Activated CD8-positive, alpha-beta memory T cell treated with anti-CD3 and anti-CD28 coated beads, Interleukin-2, amount 50 U/mL, for 4 hours (primary cell): Measurements from ENCODE around the gene MYLK3.
"Not testable (repeated sequence)": the region's sequence is repeated elsewhere in the genome, so short reads cannot be mapped to it uniquely, and the experiment has no call there.

Experiments
- DNase-seq: peaks from one replicate; pipeline ENCODE4 v3.0.0-alpha.2; 2020

Gene MYLK3

GRCh38 chr16:46747777-46748651 lies at the start of gene MYLK3:
MYLK3 (minus strand) TSS chr16:46748344; CDS start chr16:46748193, 151 bp downstream.
- no peak for DNase-seq

- DNase-seq = no peak
Measured at GRCh38 chr16:46797501-46797900, 49.4 kb upstream of the MYLK3 start.

- no peak for DNase-seq
Measured at GRCh38 chr16:46796764-46797269, 48.7 kb upstream of the MYLK3 start.

GRCh38 chr16:46793841-46794240 lies 45.7 kb upstream of the MYLK3 start:
- no peak for DNase-seq

GRCh38 chr16:46790599-46791270 lies 42.6 kb upstream of the MYLK3 start:
- no peak for DNase-seq

- DNase-seq = peak; percentile 70
Measured at GRCh38 chr16:46789499-46790414, 41.6 kb upstream of the MYLK3 start.

- DNase-seq = no peak
Measured at GRCh38 chr16:46788891-46789474, 40.8 kb upstream of the MYLK3 start.

- no peak for DNase-seq
Measured at GRCh38 chr16:46787909-46788308, 39.8 kb upstream of the MYLK3 start.

GRCh38 chr16:46785076-46785845 lies 37.1 kb upstream of the MYLK3 start:
- DNase-seq = no peak

GRCh38 chr16:46784569-46784968 lies 36.4 kb upstream of the MYLK3 start:
- not testable (repeated sequence) for DNase-seq

GRCh38 chr16:46783800-46784199 lies 35.7 kb upstream of the MYLK3 start:
- DNase-seq = no peak

GRCh38 chr16:46782320-46782719 lies 34.2 kb upstream of the MYLK3 start:
- no peak for DNase-seq

GRCh38 chr16:46777804-46778203 lies 29.7 kb upstream of the MYLK3 start:
- no peak for DNase-seq

GRCh38 chr16:46775214-46775613 lies 27.1 kb upstream of the MYLK3 start:
- DNase-seq = no peak

GRCh38 chr16:46774743-46775177 lies 26.6 kb upstream of the MYLK3 start:
- no peak for DNase-seq

- DNase-seq = no peak
Measured at GRCh38 chr16:46772463-46772862, 24.3 kb upstream of the MYLK3 start.

GRCh38 chr16:46768809-46769208 lies 20.7 kb upstream of the MYLK3 start:
- DNase-seq = no peak

- DNase-seq = no peak
Measured at GRCh38 chr16:46765050-46765449, 16.9 kb upstream of the MYLK3 start.

GRCh38 chr16:46763147-46763546 lies 15.0 kb upstream of the MYLK3 start:
- DNase-seq = no peak

GRCh38 chr16:46762583-46762982 lies 14.4 kb upstream of the MYLK3 start:
- DNase-seq = no peak

- DNase-seq = no peak
Measured at GRCh38 chr16:46759309-46759708, 11.2 kb upstream of the MYLK3 start.
